ENCODE results near the gene OR2T3.
"Not testable (repeated sequence)": the region's sequence is repeated elsewhere in the genome, so short reads cannot be mapped to it uniquely, and the experiment has no call there.

The OR2T3 gene, protein sequence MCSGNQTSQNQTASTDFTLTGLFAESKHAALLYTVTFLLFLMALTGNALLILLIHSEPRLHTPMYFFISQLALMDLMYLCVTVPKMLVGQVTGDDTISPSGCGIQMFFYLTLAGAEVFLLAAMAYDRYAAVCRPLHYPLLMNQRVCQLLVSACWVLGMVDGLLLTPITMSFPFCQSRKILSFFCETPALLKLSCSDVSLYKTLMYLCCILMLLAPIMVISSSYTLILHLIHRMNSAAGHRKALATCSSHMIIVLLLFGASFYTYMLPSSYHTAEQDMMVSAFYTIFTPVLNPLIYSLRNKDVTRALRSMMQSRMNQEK

DNA sequence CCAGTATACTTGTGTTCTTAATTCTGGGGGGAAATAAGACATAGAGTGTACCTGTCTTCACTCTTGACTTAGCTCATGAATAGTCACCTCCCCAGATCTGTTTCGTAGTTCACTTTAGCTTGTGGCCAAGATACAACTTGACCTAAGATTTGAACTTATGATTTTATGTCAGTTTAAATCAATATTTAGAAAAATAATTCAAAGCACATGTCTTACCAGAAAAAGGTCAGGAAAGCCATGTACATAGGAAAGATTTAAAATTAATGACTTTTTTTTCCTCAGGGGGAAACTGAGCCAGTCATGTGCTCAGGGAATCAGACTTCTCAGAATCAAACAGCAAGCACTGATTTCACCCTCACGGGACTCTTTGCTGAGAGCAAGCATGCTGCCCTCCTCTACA lies at the start of gene OR2T3:
Gene OR2T3, plus strand, starts transcription at position 301 of the 400 bp plus-strand sequence. Its CDS starts 0 bp downstream, at position 301.
- DNase-seq (ENCODE audit: low spot score) = not testable (repeated sequence)

DNA sequence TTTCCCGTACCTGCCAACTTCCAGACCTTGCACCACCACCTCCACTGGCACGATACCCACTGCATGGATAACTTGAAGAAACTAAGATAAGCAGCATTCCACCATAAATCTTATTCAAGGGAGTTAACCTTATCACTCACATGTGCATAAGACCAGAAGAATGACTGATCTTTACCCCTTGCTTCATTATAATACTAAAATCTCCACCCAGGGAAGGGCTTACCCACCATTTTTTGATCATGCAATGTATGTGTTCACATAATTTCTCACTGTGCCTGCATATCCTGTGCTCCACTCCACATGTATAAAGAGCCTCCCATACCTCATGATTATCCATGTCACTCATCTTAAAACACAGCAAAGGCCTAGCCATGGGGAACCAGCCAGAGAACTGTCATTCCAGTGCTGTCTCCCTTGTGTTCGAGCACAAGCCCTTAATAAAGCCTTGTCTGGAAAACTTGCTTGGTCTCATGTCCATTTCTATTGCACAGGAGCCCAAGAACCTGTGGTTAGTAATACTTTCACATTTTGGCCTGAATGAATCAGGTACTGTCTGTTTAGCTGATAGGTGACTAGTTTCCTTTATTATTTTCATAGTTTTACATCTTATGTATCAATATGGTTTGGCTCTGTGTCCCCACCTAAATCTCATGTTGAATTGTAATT lies 45.5 kb upstream of the OR2T3 start:
- not testable (repeated sequence) for DNase-seq (ENCODE audit: low spot score)

DNA sequence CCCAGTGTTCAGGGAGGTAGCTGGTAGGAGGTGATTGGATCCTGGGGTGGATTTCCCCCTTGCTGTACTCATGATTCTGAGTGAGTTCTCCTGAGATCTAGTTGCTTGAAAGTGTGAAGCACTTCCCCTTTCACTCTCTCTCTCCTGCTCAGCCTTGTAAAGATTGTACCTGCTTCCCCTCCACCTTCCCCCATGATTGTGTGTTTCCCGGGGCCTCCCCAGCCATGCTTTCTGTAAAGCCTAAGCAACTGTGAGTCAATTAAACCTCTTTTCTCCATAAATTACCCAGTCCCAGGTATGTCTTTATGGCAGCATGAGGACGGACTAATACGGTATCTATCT lies 45.0 kb upstream of the OR2T3 start:
- not testable (repeated sequence) for DNase-seq (ENCODE audit: low spot score)

DNA sequence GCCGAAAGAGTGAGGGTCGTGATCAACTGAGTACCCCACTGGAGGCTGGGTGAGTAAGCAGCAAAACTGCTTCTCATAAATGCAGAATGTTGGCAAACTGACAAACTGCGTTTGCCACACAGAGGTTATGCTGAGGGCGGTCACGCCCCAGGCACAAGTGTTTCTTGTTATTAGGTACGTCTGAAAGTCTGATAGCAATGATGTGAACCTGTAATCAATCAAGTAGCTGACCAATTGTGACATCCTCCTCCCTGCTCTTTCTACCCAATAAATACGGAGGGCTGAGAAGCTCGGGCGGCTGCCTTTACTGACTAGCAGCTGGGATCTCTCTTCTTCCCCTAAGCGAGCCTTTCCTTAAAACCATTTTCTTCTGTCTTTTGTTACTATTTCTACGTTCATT lies 41.5 kb upstream of the OR2T3 start:
- not testable (repeated sequence) for DNase-seq (ENCODE audit: low spot score)

DNA sequence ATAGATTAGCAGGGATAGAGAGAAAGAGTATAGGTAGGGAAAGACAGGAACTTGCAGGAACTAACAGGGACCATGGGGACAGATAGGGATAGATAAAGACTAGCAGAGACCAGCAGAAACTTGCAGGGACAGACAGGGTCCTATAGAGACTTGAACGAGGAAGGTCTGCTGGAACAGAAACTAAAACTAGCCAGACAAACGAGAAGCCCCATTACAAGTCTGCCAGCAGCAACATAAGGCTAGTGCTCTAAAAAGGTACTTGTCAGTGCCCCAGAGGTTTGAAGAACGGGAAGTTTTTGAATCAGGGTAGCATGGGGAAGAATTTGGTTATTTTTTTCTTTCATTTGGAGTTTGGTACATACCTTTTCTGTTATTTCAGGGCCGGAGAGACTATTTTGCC lies 41.0 kb upstream of the OR2T3 start:
- DNase-seq (ENCODE audit: low spot score) = not testable (repeated sequence)

DNA sequence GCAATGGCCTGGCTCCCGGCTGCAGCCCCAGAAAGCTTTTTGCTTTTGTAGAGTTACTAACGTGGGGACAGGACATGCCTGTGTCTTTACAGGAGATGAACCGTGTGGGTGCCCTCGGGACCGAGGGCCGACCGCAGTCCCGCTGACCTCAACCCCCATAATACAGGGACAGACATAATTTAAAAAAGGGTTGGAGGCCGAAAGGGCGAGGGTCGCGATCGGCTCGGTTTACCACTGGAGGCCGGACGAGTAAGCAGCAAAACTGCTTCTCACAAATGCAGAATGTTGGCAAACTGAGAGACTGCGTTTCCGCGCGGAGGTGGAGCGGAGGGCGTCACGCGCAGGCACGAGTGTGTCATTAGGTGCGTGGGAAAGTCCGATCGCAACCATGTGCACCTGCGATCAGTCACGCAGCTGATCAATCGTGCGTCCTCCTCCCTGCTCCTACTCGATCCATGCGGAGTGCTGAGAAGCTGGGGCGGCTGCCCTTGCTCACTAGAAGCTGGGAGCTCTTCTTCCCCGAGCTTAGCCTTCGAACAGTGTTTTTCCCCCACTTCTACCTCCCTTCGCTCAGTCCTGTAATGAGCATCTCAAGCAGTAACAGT lies 39.2 kb upstream of the OR2T3 start:
- not testable (repeated sequence) for DNase-seq (ENCODE audit: low spot score)

DNA sequence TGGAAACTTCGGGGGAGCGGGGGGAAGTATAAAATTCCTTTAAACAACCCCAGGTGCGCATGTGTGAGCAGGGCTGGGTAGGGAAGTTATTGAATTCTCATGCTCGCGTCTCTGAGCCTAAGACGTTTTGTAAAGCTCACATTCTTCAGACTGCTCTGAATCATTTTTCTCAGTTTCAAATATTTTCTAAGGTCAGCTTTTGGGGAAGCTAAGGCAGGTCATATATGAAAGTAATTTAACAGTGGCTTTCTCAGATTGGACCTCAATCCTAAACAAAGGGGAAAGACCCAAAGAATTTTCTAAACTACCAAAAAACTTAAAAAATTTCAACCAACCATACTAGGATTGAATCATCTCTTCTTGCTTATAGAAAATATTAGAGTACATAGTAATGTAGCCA lies 38.2 kb upstream of the OR2T3 start:
- not testable (repeated sequence) for DNase-seq (ENCODE audit: low spot score)

DNA sequence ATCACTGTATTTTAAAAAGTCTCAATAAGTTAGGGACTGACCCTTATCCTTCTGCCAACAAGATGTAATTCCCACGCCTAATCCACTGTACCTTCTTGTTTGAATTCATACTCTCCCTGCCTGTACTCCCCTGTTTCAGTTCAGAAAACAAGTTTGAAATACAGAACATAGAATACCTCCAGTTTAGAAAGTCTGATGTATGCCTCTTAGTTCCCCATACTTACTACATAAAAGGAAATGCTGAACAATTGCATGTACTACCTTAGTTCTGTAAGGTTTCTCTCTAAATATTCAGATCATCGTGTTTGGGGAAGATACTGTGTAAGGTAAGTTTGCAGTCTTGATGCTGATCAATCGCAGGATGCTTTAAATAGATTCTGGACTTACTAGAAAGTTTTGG lies 36.8 kb upstream of the OR2T3 start:
- not testable (repeated sequence) for DNase-seq (ENCODE audit: low spot score)

DNA sequence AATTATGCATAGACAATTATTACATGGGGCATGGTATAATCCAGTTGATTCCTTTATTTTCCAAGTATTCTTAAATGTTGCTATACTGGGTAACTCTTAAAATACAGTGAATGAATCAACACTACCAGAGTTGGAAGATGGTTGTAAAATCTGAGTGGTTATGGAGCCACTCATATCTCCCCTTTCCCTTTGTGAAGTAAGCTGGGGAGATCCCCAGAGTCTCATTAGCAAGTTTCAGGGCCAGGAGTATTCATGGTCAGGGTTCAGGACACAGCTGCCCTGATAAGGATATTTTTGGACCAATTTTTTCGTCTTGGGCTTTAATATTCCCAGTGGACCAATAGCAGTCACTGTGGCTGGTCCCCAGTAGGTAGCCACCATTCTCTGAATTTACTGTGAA lies 34.5 kb upstream of the OR2T3 start:
- DNase-seq (ENCODE audit: low spot score) = not testable (repeated sequence)

DNA sequence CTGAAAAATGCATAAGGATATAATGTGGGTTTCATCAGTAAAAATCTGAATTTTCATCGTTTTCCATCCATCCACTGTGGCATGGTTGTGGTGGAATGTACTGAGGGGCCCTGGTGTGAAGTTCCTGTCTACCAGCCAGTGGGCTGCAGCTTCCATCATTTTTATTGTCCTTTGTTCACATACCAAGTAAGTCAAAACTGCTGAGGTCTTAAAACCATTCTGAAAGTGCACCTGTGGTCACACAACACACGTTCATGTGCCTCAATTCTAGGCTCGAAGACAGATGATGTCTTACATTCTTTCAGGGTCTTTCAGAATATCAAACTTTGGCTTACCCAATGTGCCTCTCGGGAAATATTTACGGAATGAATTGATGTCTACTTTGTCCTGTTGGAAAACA lies 33.9 kb upstream of the OR2T3 start:
- DNase-seq (ENCODE audit: low spot score) = not testable (repeated sequence)

DNA sequence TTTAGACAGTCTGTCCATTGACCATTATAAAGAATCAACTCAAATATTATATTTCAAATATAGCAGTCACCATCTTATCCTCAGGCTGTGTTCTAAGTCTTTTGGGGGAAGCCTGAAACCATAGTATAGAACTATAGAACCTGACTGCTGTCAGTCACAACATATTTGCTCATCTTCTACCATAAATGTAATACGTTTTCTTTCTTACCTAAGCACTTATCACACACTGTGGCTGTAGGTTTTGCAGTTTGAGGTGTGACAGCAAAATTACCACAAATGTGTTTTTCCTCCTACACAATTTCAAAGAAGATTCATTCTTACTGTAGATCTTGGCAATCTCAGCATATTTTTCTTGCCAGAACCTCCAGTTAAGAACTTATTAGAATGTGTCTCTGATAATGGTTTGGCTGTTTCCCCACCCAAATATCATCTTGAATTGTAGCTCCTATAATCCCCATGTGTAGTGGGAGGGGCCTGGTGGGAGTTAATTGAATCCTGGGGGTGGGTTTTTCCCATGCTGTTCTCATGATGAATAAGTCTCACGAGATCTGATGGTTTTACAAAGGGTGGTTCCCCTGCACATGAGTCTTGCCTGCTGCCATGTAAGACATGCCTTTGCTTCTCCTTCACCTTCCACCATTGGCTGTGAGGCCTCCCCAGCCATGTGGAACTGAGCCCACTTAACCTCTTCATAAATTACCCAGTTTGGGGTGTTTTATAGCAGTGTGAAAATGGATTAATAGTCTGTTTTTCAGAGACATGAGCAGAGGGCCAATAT lies 30.5 kb upstream of the OR2T3 start:
- DNase-seq (ENCODE audit: low spot score) = not testable (repeated sequence)

DNA sequence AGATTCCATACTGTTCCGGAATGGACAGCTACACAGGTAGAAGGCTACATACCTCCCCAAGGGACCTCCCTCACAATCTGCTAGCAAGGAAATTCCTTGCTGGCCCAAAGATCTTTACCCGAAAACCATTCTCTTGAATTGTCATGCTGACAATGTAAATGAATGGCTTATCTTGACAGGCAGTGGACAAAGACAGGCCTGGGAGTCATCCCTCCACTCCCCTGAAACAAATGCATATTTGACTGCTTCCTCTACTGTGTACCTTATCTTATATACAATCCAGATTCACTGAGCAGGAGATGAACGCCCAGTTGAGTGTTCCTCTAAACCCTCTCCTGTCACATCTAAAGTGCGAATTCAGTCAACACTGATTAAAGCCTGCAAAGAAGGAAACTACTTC lies 28.5 kb upstream of the OR2T3 start:
- not testable (repeated sequence) for DNase-seq (ENCODE audit: low spot score)

DNA sequence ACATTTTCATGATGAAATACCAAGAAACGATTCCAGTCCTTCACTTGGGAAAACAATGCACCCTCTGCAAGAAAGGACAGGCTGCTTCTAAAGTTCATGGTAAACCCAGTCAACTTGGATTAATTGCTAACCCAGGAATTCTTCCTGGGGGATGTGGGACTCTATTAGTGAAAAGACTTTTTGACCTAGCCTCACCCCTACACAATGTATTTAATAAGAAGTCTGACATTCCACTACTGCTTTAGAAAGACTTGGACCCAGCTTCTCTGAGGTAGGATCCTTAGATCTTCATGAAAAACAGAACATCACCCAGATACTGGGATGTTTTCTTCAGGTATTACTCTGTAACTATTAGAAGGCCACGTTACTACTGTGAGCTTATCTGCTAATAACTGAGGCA lies 27.8 kb upstream of the OR2T3 start, which contains the start of gene OR2T2:
Gene OR2T2, plus strand, starts transcription at position 239 of the 400 bp plus-strand sequence. CDS start 7,161 bp downstream, outside the sequence.
- not testable (repeated sequence) for DNase-seq (ENCODE audit: low spot score)

DNA sequence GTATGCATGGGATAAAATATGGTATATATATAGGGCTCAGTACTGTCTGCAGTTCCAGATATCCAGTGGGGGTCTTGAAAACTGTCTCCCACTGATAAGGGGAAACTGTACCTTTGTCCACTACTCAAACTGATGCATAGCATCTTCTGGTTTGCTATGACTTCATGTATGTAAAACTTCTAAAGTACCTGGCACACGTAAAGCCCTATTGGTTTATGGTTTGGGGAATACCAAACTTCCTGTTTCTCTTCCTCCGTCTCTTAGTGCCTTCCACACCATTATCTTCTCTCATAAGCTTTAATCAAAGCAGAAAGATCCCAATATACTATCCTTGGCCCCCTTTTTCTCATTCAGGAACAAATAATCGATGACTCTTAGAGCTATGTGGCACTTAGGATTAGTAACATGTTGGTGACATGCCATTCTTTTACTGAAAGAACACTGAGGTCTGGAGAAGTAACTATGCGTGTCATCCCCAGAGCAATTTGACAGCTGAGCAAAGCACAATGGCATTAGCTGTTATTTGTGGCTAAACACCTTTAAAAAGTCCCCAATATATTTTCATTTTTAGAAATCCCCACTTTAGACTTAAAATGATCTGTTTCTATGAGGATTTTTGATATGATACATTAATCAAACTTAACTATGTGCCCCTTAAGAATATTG lies 24.6 kb upstream of the OR2T3 start:
- not testable (repeated sequence) for DNase-seq (ENCODE audit: low spot score)

DNA sequence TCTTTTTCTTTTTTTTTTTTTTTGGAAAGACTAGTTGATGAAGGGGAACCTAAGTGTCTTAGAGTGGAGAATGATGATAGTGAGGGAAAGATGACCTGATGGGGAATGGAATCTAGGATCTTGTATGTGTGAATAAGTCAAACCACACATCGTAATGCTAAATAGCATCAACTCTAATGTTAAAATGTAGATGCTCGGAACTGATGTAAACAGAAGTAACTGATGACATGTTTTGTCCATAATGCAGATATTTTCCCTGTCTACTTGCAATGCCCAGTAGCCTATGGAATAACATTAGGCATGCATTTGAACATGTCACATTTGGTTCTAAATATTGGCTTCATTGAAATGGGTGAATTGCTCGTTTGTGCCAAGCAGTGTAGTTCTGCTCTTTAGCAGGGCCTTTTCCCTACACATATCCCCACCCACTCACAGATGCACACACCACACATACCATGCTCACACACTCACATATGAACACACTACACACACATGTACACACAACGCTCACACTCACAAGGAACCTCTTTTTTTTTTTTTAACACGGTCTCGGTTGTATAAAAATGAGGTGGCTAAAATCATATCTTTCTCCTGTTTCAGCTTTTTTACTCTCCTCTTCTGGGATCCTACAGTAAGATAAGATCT lies 23.2 kb upstream of the OR2T3 start:
- DNase-seq (ENCODE audit: low spot score) = not testable (repeated sequence)

DNA sequence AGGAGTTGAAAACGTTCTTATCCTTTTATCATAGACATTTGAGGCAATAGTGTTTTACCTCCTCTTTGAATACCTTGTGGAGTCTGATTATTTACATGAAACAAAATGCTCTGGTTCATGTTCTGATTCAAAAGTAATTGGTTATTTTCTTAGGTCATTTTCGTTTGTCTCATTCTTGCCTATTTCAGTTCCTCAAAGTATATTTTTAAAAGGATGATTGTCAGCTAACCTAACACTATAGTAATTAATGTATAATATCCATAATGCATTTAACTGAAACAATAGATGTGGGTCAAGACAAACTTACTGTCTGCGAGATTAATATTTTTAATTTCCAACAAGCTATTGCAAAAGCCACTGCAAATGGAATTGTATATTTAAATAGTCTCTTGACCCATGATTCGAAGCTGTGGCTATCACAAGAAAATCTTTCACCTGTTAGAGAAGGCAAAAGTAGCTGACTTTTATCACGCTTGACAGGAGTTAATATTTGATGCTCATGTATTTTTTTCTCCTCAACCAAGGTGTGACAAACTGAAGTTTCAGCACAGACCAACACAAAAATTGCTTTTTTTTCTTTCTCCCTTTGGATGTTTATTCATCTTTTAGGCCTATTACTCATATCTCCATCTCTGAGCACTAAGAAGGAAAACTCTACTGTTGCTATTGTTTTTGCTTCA lies 22.5 kb upstream of the OR2T3 start:
- not testable (repeated sequence) for DNase-seq (ENCODE audit: low spot score)

DNA sequence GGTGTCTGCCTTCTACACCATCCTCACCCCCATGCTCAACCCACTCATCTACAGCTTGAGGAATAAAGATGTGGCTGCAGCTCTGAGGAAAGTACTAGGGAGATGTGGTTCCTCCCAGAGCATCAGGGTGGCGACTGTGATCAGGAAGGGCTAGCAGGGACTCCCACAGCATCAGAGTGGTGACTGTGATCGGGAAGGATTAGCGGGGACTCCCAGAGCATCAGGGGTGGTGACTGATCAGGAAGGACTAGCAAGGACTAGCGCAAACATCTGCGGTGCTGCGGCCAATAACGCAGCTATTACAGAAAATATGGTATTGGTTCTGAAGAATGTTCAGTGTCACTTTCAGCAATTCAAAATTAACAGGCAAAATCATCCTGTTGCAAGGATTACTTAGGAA lies 19.5 kb upstream of the OR2T3 start:
- not testable (repeated sequence) for DNase-seq (ENCODE audit: low spot score)

DNA sequence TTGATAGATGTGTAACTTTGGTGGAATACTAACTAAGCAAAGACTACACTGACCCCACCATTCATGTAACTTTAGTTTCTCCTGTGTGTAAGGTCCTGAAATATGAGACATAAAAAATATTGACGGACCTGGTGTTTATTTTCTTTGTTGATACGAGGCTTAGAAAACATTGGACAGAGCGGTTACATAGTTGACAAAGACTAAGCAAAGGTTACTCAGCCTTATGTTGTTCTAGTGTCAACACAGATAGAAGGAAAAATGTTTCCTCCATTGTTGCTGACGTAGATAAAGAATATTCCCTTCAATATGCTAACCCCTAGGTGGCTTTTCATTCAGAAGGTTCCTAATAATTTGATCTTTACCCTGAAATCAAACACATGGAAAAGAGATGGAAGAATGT lies 18.1 kb upstream of the OR2T3 start:
- DNase-seq (ENCODE audit: low spot score) = not testable (repeated sequence)

DNA sequence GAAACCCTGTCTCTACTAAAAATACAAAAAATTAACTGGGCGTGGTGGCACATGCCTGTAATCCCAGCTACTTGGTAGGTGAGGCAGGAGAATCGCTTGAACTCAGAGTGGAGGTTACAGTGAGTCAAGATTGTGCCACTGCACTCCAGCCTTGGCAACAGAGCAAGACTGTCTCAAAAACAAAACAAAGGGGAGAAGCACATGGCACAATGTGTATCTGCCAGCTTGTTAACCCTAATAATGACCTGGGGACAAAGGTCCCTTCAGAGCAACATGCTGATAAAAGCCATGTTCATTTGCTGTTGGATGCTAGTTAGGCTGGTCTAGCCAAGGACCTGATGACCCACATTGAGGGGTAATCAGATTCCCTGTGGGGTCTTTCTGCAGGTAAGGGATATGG lies 16.5 kb upstream of the OR2T3 start:
- not testable (repeated sequence) for DNase-seq (ENCODE audit: low spot score)

DNA sequence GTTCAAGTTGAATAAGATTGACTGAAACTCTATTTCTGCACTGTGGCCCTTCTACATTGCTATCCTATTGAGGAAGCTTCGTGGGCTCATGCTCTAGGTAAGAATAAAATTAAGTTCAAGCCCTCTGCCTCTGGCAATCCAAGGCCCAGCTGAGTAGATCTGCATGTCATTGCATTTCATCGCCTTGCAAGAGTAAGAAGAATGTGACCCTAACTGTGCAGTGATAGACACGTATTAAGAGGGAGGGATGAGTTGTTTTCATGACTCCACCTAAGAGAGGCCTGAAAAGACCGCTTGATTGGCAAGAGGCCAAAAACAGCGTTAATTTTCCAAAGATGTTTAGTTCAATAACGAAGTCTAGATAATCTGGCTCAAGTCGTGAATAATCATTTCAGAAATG lies 14.0 kb upstream of the OR2T3 start:
- DNase-seq (ENCODE audit: low spot score) = not testable (repeated sequence)

DNA sequence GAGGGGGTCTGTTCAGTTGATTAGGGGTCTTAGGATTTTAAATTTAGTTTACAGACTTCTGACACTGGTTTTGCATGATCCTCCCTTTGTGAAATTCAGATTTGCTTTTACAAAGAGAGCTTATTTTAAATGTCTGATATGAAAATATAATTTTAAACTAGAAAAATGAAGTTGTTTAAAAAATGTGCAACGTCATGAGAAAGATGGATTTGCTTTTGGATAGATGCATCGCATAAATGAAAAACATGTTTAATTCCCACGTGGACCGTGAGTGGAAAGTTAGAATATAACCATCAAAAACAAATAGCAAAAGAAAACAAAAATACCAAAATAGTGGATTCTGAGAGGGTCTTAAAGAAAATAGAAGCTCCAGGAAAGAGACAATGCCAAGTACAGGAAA lies 2.0 kb upstream of the OR2T3 start:
- no peak for DNase-seq (ENCODE audit: low spot score)
